ENCODE results near the gene GPR148. TPM values are rescaled to one million over a fixed set of nuclear protein-coding genes. Genes with fewer than 3 reads are reported as not detected.

GPR148 gene
- total and polyA plus RNA-seq, 9 donors = not detected

DNA sequence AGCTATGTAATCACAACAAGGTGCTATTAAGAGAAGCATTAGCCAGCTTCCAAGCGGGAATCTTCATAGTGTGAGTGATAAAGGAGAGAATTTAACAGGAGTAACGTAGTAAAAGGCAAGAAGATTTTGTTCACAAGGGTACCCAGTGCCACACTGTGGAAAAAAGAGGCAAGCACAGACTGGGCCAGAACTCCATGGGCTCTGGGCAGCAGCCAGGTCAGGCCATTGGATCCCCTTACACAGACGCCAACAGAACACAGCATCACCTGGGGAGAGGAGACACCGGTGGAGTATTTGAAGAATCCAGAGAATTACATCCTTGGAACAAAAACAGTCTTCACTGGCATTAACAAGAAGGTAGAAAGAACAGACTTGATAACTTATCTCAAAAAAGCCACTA, 47.7 kb downstream of the GPR148 start:
- DNase-seq = no peak
- H3K27me3 ChIP-seq = no peaks in the 10 kb centered on the region
- no peaks in the 10 kb centered on the region for H3K4me1 ChIP-seq (ENCODE audit: insufficient read depth)
- H3K4me3 ChIP-seq = no peak overlapping the region
- intact Hi-C loops (cut with DNase I) = no loop called here
- TF ChIP-seq, protein P1, sequence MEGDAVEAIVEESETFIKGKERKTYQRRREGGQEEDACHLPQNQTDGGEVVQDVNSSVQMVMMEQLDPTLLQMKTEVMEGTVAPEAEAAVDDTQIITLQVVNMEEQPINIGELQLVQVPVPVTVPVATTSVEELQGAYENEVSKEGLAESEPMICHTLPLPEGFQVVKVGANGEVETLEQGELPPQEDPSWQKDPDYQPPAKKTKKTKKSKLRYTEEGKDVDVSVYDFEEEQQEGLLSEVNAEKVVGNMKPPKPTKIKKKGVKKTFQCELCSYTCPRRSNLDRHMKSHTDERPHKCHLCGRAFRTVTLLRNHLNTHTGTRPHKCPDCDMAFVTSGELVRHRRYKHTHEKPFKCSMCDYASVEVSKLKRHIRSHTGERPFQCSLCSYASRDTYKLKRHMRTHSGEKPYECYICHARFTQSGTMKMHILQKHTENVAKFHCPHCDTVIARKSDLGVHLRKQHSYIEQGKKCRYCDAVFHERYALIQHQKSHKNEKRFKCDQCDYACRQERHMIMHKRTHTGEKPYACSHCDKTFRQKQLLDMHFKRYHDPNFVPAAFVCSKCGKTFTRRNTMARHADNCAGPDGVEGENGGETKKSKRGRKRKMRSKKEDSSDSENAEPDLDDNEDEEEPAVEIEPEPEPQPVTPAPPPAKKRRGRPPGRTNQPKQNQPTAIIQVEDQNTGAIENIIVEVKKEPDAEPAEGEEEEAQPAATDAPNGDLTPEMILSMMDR (IDR thresholded peaks at IDR 0.05) = no peak
- TF ChIP-seq POLR2A (IDR thresholded peaks at IDR 0.05) (no peak), EP300 (IDR thresholded peaks at IDR 0.05) (no peak)
- no peak overlapping the region for H3K27ac ChIP-seq
- no peaks in the 10 kb centered on the region for H3K9me3 ChIP-seq
- 25 to 38% (median 28%) methylated on average over 4 of the region's 4 CpGs for WGBS, 3 donors
- no peaks in the 10 kb centered on the region for H3K36me3 ChIP-seq

- Histone ChIP-seq H3K27ac (no peak overlapping the region), H3K4me3 (no peak overlapping the region), H3K9me3 (no peaks in the 10 kb centered on the region), H3K36me3 (no peaks in the 10 kb centered on the region), H3K4me1 (ENCODE audit: insufficient read depth) (no peaks in the 10 kb centered on the region), H3K27me3 (no peaks in the 10 kb centered on the region)
- DNase-seq = no peak
- WGBS, 3 donors = 78 to 84% (median 80%) methylated on average over 9 of the region's 9 CpGs
- TF ChIP-seq, protein P1 (IDR thresholded peaks at IDR 0.05) = no peak
- TF ChIP-seq EP300 (IDR thresholded peaks at IDR 0.05) = no peak
- TF ChIP-seq POLR2A (IDR thresholded peaks at IDR 0.05) = no peak
- intact Hi-C loops (cut with DNase I) = no loop called here
These were observed 49.9 kb downstream of the GPR148 start for GRCh38 chr2:130778781-130779180.

Other genes with a start within 250 kb of the GPR148 start
- gene POTEI, start 219.7 kb upstream of the GPR148 start, total RNA-seq = under 1 TPM in 4 of 7 donors, not detected in 3; 0.05 to 0.80 (median 0.45) TPM
- gene POTEI, start 219.7 kb upstream of the GPR148 start, polyA plus RNA-seq = not detected
- under 1 TPM in 1 of 7 donors, not detected in 6; 0.38 TPM for gene CFC1B, start 207.8 kb upstream of the GPR148 start, total RNA-seq
- not detected for gene CFC1B, start 207.8 kb upstream of the GPR148 start, polyA plus RNA-seq
- under 1 TPM in 1 of 7 donors, not detected in 6; 0.34 TPM for gene CFC1, start 129.5 kb upstream of the GPR148 start, total RNA-seq
- gene CFC1, start 129.5 kb upstream of the GPR148 start, polyA plus RNA-seq = under 1 TPM in 1 of 2 donors, not detected in 1; 0.07 TPM
- under 1 TPM in 2 of 7 donors, not detected in 5; 0.11 to 0.12 TPM for gene POTEJ, start 117.6 kb upstream of the GPR148 start, total RNA-seq
- gene POTEJ, start 117.6 kb upstream of the GPR148 start, polyA plus RNA-seq = not detected
- not detected for gene AMER3, start 26.5 kb downstream of the GPR148 start, total RNA-seq
- gene AMER3, start 26.5 kb downstream of the GPR148 start, polyA plus RNA-seq = not detected
- gene ARHGEF4, start 107.8 kb downstream of the GPR148 start, total RNA-seq = 10 to 100 TPM in 6 of 7 donors, 1 to 10 TPM in 1; 8.6 to 27.4 (median 18.5) TPM
- gene ARHGEF4, start 107.8 kb downstream of the GPR148 start, polyA plus RNA-seq = 10 to 100 TPM in 1 of 2 donors, 1 to 10 TPM in 1; 9.6 to 12.8 TPM